Neuronal stem cell (in vitro differentiated cells): ENCODE results near the gene GOSR1.
"Not testable (repeated sequence)": the region's sequence is repeated elsewhere in the genome, so short reads cannot be mapped to it uniquely, and the experiment has no call there.

Experiments
- DNase-seq: peaks from one replicate; pipeline ENCODE4 v3.0.0-alpha.2; 2013; ENCODE audit warnings: low spot score
- H2AFZ ChIP-seq: one replicate; pipeline ENCODE4 v1.6.1; 2013; ENCODE audit warnings: mild to moderate bottlenecking, low read length, inconsistent platforms
- H2AK5ac ChIP-seq: 2 replicates; pipeline ENCODE4 v1.6.1; 2013; ENCODE audit warnings: low read depth, mild to moderate bottlenecking, inconsistent platforms, low read length, moderate library complexity, mixed read lengths
- H2BK120ac ChIP-seq: 2 replicates; pipeline ENCODE4 v1.6.1; 2013; ENCODE audit warnings: low read depth, mild to moderate bottlenecking, inconsistent platforms, low read length, moderate library complexity, mixed read lengths
- H2BK12ac ChIP-seq: one replicate; pipeline ENCODE4 v1.6.1; 2013; ENCODE audit warnings: low read length, inconsistent platforms
- H2BK15ac ChIP-seq: 2 replicates; pipeline ENCODE4 v1.6.1; 2013; ENCODE audit warnings: mild to moderate bottlenecking, low read length, inconsistent platforms, mixed read lengths
- H2BK5ac ChIP-seq: one replicate; pipeline ENCODE4 v1.6.1; 2013; ENCODE audit warnings: inconsistent platforms, mild to moderate bottlenecking, low read length, moderate library complexity
- H3K14ac ChIP-seq: one replicate; pipeline ENCODE4 v1.6.1; 2013; ENCODE audit warnings: low read length, inconsistent platforms
- H3K18ac ChIP-seq: 2 replicates; pipeline ENCODE4 v1.6.1; 2013; ENCODE audit warnings: low read length, inconsistent platforms
- H3K23ac ChIP-seq: 2 replicates; pipeline ENCODE4 v1.6.1; 2013; ENCODE audit warnings: low read depth, mild to moderate bottlenecking, mixed read lengths, low read length, inconsistent platforms; ENCODE audit not compliant: poor library complexity
- H3K27ac ChIP-seq: replicated peaks from 3 replicates; pipeline ENCODE4 v1.5.1; 2013; ENCODE audit warnings: low read length, inconsistent platforms
- H3K27me3 ChIP-seq, 3 experiments: 2 replicates each; pipeline ENCODE4 v1.6.1; 2013; ENCODE audit warnings: low read length in 3 of 3, mild to moderate bottlenecking in 2 of 3, inconsistent platforms in 1 of 3, low read depth in 1 of 3, mixed read lengths in 1 of 3, moderate library complexity in 1 of 3; ENCODE audit not compliant: control insufficient read depth in 3 of 3, insufficient read depth in 3 of 3
- H3K36me3 ChIP-seq, 2 donors: replicated peaks in 1 of 2; 2 replicates each; pipeline ENCODE4 v1.6.1; 2013; ENCODE audit warnings: low read length in 2 of 2; ENCODE audit not compliant: control insufficient read depth in 2 of 2, insufficient read depth in 2 of 2
- H3K4ac ChIP-seq: 2 replicates; pipeline ENCODE4 v1.6.1; 2013; ENCODE audit warnings: inconsistent platforms, mild to moderate bottlenecking, low read length, moderate library complexity
- H3K4me1 ChIP-seq, 2 donors: 1 replicate in 1 of 2; 2 replicates in 1 of 2; pipeline ENCODE4 v1.6.1; 2013; ENCODE audit warnings: low read length in 2 of 2, low read depth in 1 of 2; ENCODE audit not compliant: control insufficient read depth in 2 of 2, insufficient read depth in 1 of 2
- H3K4me2 ChIP-seq: one replicate; pipeline ENCODE4 v1.6.1; 2013; ENCODE audit warnings: mild to moderate bottlenecking, low read length, inconsistent platforms; ENCODE audit not compliant: insufficient read depth, poor library complexity, severe bottlenecking
- H3K4me3 ChIP-seq, 2 donors: 2 replicates each; pipeline ENCODE4 v1.5.1; 2013; ENCODE audit warnings: low read length in 2 of 2, mild to moderate bottlenecking in 2 of 2, inconsistent platforms in 1 of 2, moderate library complexity in 1 of 2
- H3K79me1 ChIP-seq: one replicate; pipeline ENCODE4 v1.6.1; 2013; ENCODE audit warnings: low read depth, mild to moderate bottlenecking, inconsistent platforms, low read length, moderate library complexity
- H3K9ac ChIP-seq: one replicate; pipeline ENCODE4 v1.6.1; 2013; ENCODE audit warnings: mild to moderate bottlenecking, low read depth, low read length, inconsistent platforms; ENCODE audit not compliant: poor library complexity
- H3K9me3 ChIP-seq, 2 donors: replicated peaks in 1 of 2; 2 replicates each; pipeline versions ENCODE3 to v1.6.1; 2013; ENCODE audit warnings: low read length in 2 of 2, mild to moderate bottlenecking in 2 of 2, inconsistent platforms in 1 of 2, low read depth in 1 of 2, mixed read lengths in 1 of 2, moderate library complexity in 1 of 2; ENCODE audit not compliant: control insufficient read depth in 2 of 2, insufficient read depth in 1 of 2
- H4K8ac ChIP-seq: one replicate; pipeline ENCODE4 v1.6.1; 2013; ENCODE audit warnings: low read depth, mild to moderate bottlenecking, inconsistent platforms, low read length, moderate library complexity
- H4K91ac ChIP-seq: one replicate; pipeline ENCODE4 v1.6.1; 2013; ENCODE audit warnings: low read length, low read depth, mild to moderate bottlenecking, inconsistent platforms; ENCODE audit not compliant: poor library complexity
- WGBS, 2 donors: extraction: QIAGEN DNeasy Blood & Tissue Kit; methylation state at CpG; one replicate each; pipeline ENCODE4 v1.1.7; 2013; ENCODE audit warnings: missing lambda C conversion rate in 2 of 2, mixed read lengths in 1 of 2; ENCODE audit not compliant: insufficient read length in 2 of 2, insufficient replicate concordance in 1 of 2; ENCODE audit errors: extremely low coverage in 2 of 2; 5-methylcytosine and 5-hydroxymethylcytosine counted together

GOSR1 gene

DNA sequence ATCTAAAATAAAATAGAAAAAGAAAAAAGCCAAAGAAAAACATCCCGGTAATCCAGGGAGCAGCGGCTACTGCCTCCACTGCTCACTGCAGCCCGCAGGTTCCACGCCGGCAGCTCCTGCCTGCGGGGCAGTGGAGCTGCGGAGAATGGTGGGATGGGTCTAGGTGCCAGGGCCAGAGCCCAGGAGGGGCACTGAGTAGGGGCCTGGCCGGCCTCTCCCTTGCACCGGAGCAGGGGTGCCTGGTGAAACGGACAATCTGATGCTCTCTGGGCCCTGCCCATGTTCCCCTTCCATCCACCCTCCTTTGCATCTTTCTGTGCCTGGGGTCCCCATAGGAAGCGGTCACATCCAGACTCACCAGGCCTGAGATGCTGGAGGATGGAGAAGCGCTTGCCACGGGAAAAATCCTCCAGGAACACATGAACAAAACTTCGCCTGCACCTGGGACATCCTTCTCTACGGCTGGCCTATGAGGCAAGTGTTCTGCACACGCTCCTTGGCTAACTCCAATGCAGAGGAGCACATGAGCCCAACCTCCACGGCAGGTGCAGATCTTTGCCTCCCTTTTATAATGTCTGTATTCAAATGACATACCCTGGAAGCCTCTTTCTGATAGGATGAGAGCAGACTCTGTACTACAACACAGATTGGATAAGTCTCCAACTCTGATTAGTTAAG, 98.6 kb downstream of the GOSR1 start:
- H3K27me3 ChIP-seq = peaks cover 0 to 16% (median 0%) of the 10 kb centered on the region in 3 experiments
- not testable (repeated sequence) for H3K4me1 ChIP-seq, H2AK5ac ChIP-seq, H4K8ac ChIP-seq, H2BK120ac ChIP-seq, H2BK12ac ChIP-seq, H3K4me3 ChIP-seq, H3K79me1 ChIP-seq, H2BK5ac ChIP-seq, H2BK15ac ChIP-seq, H3K9ac ChIP-seq, H3K4ac ChIP-seq, H3K9me3 ChIP-seq, H3K23ac ChIP-seq, H3K14ac ChIP-seq, H3K18ac ChIP-seq, H3K4me2 ChIP-seq, H3K27ac ChIP-seq, DNase-seq, H3K36me3 ChIP-seq, H4K91ac ChIP-seq, H2AFZ ChIP-seq
- WGBS, 2 donors = no CpG with 5 or more reads among the region's 17 CpGs

DNA sequence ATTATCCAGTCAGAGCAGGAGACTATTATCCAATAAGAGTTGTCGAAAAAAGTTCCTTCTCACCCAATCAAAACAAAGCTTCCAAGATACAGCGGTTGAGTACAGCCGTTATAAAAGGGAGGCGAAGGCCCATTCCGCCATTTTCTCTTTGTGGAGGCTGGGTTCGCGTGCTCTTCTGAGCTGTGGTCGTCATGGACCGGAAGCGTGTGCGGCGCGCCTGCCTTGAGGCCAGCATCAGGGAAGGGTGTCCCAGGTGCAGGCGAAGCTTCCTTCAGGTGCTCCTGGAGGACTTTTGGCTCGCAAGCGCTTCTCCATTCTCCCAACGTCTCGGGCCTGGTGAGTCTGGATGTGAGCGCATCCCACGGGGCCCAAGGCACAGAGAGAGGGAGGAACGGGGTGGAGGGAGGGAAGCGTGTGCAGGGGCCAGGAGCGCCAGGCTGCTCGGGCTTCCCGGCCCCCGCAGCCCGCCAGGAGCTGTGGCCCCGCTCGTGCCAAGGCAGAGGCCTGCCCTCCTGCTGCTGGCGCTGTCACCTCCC, 99.2 kb downstream of the GOSR1 start:
- H3K9me3 ChIP-seq = no peaks in the 10 kb centered on the region
- H3K4me1 ChIP-seq = no peaks in the 10 kb centered on the region
- H2BK15ac ChIP-seq = no peak overlapping the region
- H3K4me2 ChIP-seq = no peak overlapping the region
- no CpG with 5 or more reads among the region's 30 CpGs for WGBS, 2 donors
- no peak overlapping the region for H2BK12ac ChIP-seq
- H3K79me1 ChIP-seq = peaks cover 2% of the 10 kb centered on the region
- H2BK120ac ChIP-seq = no peak overlapping the region
- peaks cover 0 to 16% (median 0%) of the 10 kb centered on the region in 3 experiments for H3K27me3 ChIP-seq
- H3K14ac ChIP-seq = no peak overlapping the region
- H3K4ac ChIP-seq = no peak overlapping the region
- DNase-seq = no peak
- H3K18ac ChIP-seq = no peak overlapping the region
- H3K4me3 ChIP-seq = no peak overlapping the region
- no peaks in the 10 kb centered on the region for H3K36me3 ChIP-seq
- no peak overlapping the region for H4K91ac ChIP-seq
- H3K9ac ChIP-seq = no peak overlapping the region
- H3K23ac ChIP-seq = no peak overlapping the region
- no peak overlapping the region for H4K8ac ChIP-seq
- no peak overlapping the region for H2AFZ ChIP-seq
- H2AK5ac ChIP-seq = no peak overlapping the region
- H3K27ac ChIP-seq = no peak overlapping the region
- H2BK5ac ChIP-seq = no peak overlapping the region
